ENCODE measurements around the gene PLXNA2.

GRCh38 chr1:208216062-208216461, 28.1 kb downstream of the PLXNA2 start:
- TF ChIP-seq CTCF (IDR thresholded peaks at IDR 0.05): no peak
- no peak for TF ChIP-seq EZH2 (IDR thresholded peaks at IDR 0.05; ENCODE audit: borderline replicate concordance, insufficient read depth, low read depth, low read length, poor library complexity, severe bottlenecking)
